Colonic mucosa (tissue), 4 donors: Measurements from ENCODE around the gene IFRD2. TPM values are rescaled to one million over a fixed set of nuclear protein-coding genes. Genes with fewer than 3 reads are reported as not detected.

Experiments used
- DNase-seq: peaks from one replicate; pipeline ENCODE4 v3.0.0-alpha.2; 2020
- H3K27ac ChIP-seq: fragments of 200-600 bp; one replicate; pipeline ENCODE4 v1.8.0; 2021
- H3K27me3 ChIP-seq: fragments of 200-600 bp; one replicate; pipeline ENCODE4 v1.8.0; 2021
- H3K36me3 ChIP-seq: fragments of 200-600 bp; one replicate; pipeline ENCODE4 v1.8.0; 2021
- H3K4me1 ChIP-seq: fragments of 200-600 bp; one replicate; pipeline ENCODE4 v1.8.0; 2021; ENCODE audit warnings: mild to moderate bottlenecking
- H3K4me3 ChIP-seq: fragments of 200-600 bp; one replicate; pipeline ENCODE4 v1.8.0; 2021
- H3K9ac ChIP-seq, 2 donors: one replicate each; pipeline ENCODE4 v1.7.0; 2013; ENCODE audit warnings: control low read depth in 2 of 2, low read depth in 2 of 2, low read length in 2 of 2
- H3K9me3 ChIP-seq: fragments of 200-600 bp; one replicate; pipeline ENCODE4 v1.8.0; 2021
- intact Hi-C: fragments of 100-400 bp; cut with DNase I; formaldehyde crosslinking; loops from one replicate; pipeline ENCODE4 v1.14.1; 2022
- total RNA-seq, 2 donors: library from RNA; stranded (reverse); fragmentation: NEBNext Ultra II Directional in 1 of 2; extraction: Animal tissue kit (Norgen Biotek cat#: 25700) in 1 of 2; gene quantifications; one replicate each; pipeline ENCODE4 v1.2.1, GENCODE V29; 2021
- TF ChIP-seq, protein P1 (sequence below): fragments of 200-600 bp; IDR thresholded peaks from one replicate; pipeline ENCODE4 v1.8.0; 2022; ENCODE audit warnings: antibody characterized with exemption, mild to moderate bottlenecking
- donor health status: healthy.
- donor health status: DM: no; HTN: no; CAD: no.
- donor health status: DM: no; HTN: no; CAD: no.

The IFRD2 gene
- total RNA-seq, 2 donors from 2014 or later: 52.8 to 129 TPM

DNA sequence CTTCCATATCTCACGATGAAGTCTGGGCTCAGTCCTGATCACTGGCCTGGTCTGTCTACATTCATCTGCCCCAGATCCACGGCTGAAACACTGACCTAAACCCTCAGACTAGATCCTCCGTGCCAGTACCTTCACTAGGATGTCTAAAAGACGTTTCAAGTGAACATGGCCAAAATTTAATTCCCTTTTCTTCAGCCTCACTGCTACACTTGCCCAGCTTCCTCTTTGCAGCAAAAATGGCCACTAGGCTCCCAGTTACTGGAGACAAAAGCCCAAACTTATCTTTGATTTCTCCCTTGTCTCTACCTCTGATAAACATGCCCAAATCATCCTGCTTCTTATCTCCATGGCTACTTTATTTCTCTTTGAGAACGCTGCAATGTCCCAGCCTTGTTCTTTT lies 46.7 kb upstream of the IFRD2 start:
- H3K9ac ChIP-seq: peak overlapping the region; percentile 52 to 83
- peak overlapping the region; percentile 97 for H3K27ac ChIP-seq
- H3K4me3 ChIP-seq: no peak overlapping the region
- TF ChIP-seq, protein P1, sequence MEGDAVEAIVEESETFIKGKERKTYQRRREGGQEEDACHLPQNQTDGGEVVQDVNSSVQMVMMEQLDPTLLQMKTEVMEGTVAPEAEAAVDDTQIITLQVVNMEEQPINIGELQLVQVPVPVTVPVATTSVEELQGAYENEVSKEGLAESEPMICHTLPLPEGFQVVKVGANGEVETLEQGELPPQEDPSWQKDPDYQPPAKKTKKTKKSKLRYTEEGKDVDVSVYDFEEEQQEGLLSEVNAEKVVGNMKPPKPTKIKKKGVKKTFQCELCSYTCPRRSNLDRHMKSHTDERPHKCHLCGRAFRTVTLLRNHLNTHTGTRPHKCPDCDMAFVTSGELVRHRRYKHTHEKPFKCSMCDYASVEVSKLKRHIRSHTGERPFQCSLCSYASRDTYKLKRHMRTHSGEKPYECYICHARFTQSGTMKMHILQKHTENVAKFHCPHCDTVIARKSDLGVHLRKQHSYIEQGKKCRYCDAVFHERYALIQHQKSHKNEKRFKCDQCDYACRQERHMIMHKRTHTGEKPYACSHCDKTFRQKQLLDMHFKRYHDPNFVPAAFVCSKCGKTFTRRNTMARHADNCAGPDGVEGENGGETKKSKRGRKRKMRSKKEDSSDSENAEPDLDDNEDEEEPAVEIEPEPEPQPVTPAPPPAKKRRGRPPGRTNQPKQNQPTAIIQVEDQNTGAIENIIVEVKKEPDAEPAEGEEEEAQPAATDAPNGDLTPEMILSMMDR: no peak
- H3K36me3 ChIP-seq: no peaks in the 10 kb centered on the region
- peak; percentile 21 for DNase-seq
- intact Hi-C loops: no loop called here
- H3K4me1 ChIP-seq: peaks cover 13% of the 10 kb centered on the region
- H3K27me3 ChIP-seq: no peaks in the 10 kb centered on the region
- no peaks in the 10 kb centered on the region for H3K9me3 ChIP-seq

GRCh38 chr3:50337175-50337861 lies 45.1 kb upstream of the IFRD2 start:
- intact Hi-C loops: no loop called here
- DNase-seq: peak; percentile 100
- TF ChIP-seq, protein P1: no peak
- Histone ChIP-seq H3K27ac (peak overlapping the region; percentile 97), H3K9ac (peak overlapping the region; percentile 83 to 89), H3K4me3 (peak overlapping the region; percentile 69), H3K27me3 (no peaks in the 10 kb centered on the region), H3K9me3 (no peaks in the 10 kb centered on the region), H3K4me1 (peaks cover 13% of the 10 kb centered on the region), H3K36me3 (no peaks in the 10 kb centered on the region)

DNA sequence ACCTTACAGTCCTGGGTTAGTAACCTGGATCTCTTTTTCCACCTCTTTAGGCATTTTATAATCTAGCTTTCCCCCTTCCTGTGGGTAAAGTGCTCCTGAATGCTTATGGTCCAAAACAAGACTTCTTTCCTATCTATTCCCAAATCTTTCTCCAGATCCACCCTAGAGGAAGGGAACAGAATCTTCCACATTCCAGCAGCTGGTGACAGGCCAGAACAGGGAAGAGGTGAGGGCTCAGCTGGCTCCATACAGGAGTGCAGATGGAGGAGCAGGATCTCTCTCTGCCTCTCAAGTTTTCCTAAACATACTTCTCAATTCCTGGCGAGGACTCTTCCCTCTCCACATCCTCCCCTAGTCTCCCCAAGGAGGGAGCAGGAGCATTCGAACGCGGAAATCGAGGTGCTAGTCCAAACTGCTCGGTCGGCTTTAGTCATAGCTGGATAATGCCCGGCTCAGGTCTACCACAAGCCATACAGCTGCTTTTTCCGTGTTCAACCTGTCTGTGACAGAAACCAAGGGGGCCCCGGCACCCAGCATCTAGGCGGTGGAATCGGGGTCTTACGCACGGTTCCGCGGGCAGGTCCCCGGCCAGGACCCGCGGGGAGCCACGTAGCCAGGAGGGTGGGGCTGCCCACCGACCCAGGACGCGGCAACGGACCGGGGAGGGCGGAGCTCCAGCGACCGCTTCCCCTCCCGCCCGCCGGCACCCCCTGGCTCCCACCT lies 44.4 kb upstream of the IFRD2 start:
- Histone ChIP-seq H3K4me1 (peaks cover 13% of the 10 kb centered on the region), H3K9ac (peak overlapping the region; percentile 83 to 89), H3K9me3 (no peaks in the 10 kb centered on the region), H3K4me3 (peak overlapping the region; percentile 69), H3K36me3 (peaks cover 2% of the 10 kb centered on the region), H3K27ac (peak overlapping the region; percentile 97), H3K27me3 (no peaks in the 10 kb centered on the region)
- TF ChIP-seq, protein P1: no peak
- intact Hi-C loops: no loop called here
- no peak for DNase-seq

DNA sequence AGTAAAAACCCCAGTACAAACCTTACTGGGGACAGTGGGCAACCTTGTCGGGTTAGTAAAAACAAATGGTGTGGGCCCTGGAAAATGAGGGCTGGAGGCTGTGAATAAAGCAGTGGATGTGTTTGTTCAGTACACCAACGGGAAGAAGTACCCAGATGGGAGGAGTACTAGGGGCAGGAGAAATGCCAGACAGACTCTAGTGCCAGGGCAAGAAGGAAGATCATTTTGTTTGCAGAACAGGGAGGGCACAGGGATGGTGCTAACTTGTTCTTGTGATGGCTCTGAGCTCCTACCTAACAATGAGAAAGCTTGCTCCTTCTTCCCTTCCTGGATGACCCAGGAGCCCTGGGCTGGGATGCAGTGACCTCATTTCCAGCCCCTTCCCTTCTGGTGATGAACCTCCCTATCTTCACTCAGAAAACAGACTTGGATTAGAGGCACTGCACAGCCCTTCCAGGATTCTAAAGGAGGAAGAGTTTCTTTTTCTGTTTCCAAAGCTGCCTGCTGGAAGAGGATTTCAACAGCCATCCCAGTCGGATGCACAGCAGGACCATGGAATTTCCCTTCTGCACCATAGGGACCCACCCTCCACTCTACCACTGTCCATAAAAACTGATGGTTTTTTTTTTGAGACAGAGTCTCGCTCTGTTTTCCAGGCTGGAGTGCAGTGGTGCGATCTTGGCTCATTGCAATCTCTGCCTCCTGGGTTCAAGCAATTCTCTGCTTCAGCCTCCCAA lies 42.3 kb upstream of the IFRD2 start:
- H3K36me3 ChIP-seq: peaks cover 20% of the 10 kb centered on the region
- H3K27ac ChIP-seq: peak overlapping the region; percentile 97
- no peaks in the 10 kb centered on the region for H3K27me3 ChIP-seq
- peaks cover 13% of the 10 kb centered on the region for H3K4me1 ChIP-seq
- no peak for DNase-seq
- peak overlapping the region in 1 of 2 donors; percentile 44 for H3K9ac ChIP-seq
- intact Hi-C loops: no loop called here
- TF ChIP-seq, protein P1: no peak
- H3K9me3 ChIP-seq: no peaks in the 10 kb centered on the region
- H3K4me3 ChIP-seq: no peak overlapping the region

- H3K4me3 ChIP-seq: no peak overlapping the region
- peaks cover 14% of the 10 kb centered on the region for H3K4me1 ChIP-seq
- TF ChIP-seq, protein P1: no peak
- H3K9me3 ChIP-seq: no peaks in the 10 kb centered on the region
- DNase-seq: no peak
- intact Hi-C loops: no loop called here
- peak overlapping the region; percentile 97 for H3K27ac ChIP-seq
- H3K27me3 ChIP-seq: no peaks in the 10 kb centered on the region
- H3K9ac ChIP-seq: peak overlapping the region in 1 of 2 donors; percentile 44
- peaks cover 20% of the 10 kb centered on the region for H3K36me3 ChIP-seq
Observed at GRCh38 chr3:50333744-50334328, 41.6 kb upstream of the IFRD2 start.
